CD8-positive, alpha-beta memory T cell (primary cell): ENCODE results near the gene TGFB2. TPM values are rescaled to one million over a fixed set of nuclear protein-coding genes. Genes with fewer than 3 reads are reported as not detected.

Experiments used
- CTCF ChIA-PET: fragments of 350-600 bp; sonication (Branson Sonifier 250); formaldehyde crosslinking; loops from one replicate; lab custom pipeline; 2021; ENCODE audit warnings: antibody characterized with exemption; lab: Charles Lee
- POLR2A ChIA-PET: fragments of 350-600 bp; sonication (Branson Sonifier 250); formaldehyde crosslinking; loops from one replicate; lab custom pipeline; 2021; ENCODE audit warnings: antibody characterized with exemption; lab: Charles Lee
- DNase-seq, 5 donors: peaks; one replicate each; pipeline versions ENCODE4 v3.0.0 to v3.0.0-alpha.2; 2020 to 2022; ENCODE audit warnings: mixed read lengths in 1 of 5
- H3K27ac ChIP-seq: one replicate; pipeline ENCODE4 v1.7.0; 2013; ENCODE audit warnings: low read depth, mild to moderate bottlenecking, low read length, moderate library complexity
- H3K27me3 ChIP-seq: 2 replicates; pipeline ENCODE4 v1.7.0; 2013; ENCODE audit warnings: low read length, mild to moderate bottlenecking; ENCODE audit not compliant: insufficient read depth, poor library complexity, severe bottlenecking
- H3K36me3 ChIP-seq: 2 replicates; pipeline ENCODE4 v1.7.0; 2013; ENCODE audit warnings: mild to moderate bottlenecking, low read length, moderate library complexity; ENCODE audit not compliant: insufficient read depth
- H3K4me1 ChIP-seq: 2 replicates; pipeline ENCODE4 v1.7.0; 2013; ENCODE audit warnings: mild to moderate bottlenecking, low read length, moderate library complexity; ENCODE audit not compliant: insufficient read depth
- H3K4me3 ChIP-seq: 2 replicates; pipeline ENCODE4 v1.7.0; 2013; ENCODE audit warnings: mild to moderate bottlenecking, low read length
- H3K9me3 ChIP-seq: 2 replicates; pipeline ENCODE4 v1.7.0; 2013; ENCODE audit warnings: mild to moderate bottlenecking, low read length
- H3K27ac Mint-ChIP-seq, 8 donors: one replicate each; pipeline ENCODE4 v1.8.0; 2020 to 2021; ENCODE audit warnings: mixed read lengths in 8 of 8, mild to moderate bottlenecking in 6 of 8, inconsistent platforms in 3 of 8, moderate library complexity in 3 of 8
- H3K27me3 Mint-ChIP-seq, 2 donors: one replicate each; pipeline ENCODE4 v1.8.0; 2020 to 2021; ENCODE audit warnings: mixed read lengths in 2 of 2, mild to moderate bottlenecking in 1 of 2, moderate library complexity in 1 of 2
- H3K36me3 Mint-ChIP-seq, 3 donors: one replicate each; pipeline ENCODE4 v1.8.0; 2020 to 2021; ENCODE audit warnings: mixed read lengths in 3 of 3, inconsistent platforms in 1 of 3, mild to moderate bottlenecking in 1 of 3
- H3K4me1 Mint-ChIP-seq, 3 donors: one replicate each; pipeline ENCODE4 v1.8.0; 2020 to 2021; ENCODE audit warnings: mixed read lengths in 3 of 3, inconsistent platforms in 1 of 3, mild to moderate bottlenecking in 1 of 3
- H3K4me3 Mint-ChIP-seq, 7 donors: one replicate each; pipeline ENCODE4 v1.8.0; 2020 to 2021; ENCODE audit warnings: mixed read lengths in 7 of 7, mild to moderate bottlenecking in 6 of 7, moderate library complexity in 4 of 7, inconsistent platforms in 2 of 7
- H3K9me3 Mint-ChIP-seq, 5 donors: one replicate each; pipeline ENCODE4 v1.8.0; 2020 to 2022; ENCODE audit warnings: mixed read lengths in 5 of 5, mild to moderate bottlenecking in 3 of 5, moderate library complexity in 2 of 5, inconsistent platforms in 1 of 5
- polyA plus RNA-seq: library from polyadenylated mRNA; unstranded; fragments of 300-500 nt; fragmentation: Illumina TruSeq; gene quantifications from one replicate; pipeline ENCODE4 v1.2.3, GENCODE V29; 2021
- total RNA-seq, 2 experiments: library from RNA; stranded (reverse); gene quantifications; one replicate each; pipeline ENCODE4 v1.2.3, GENCODE V29; 2021

The TGFB2 gene
- not detected for total RNA-seq
- not detected for polyA plus RNA-seq

DNA sequence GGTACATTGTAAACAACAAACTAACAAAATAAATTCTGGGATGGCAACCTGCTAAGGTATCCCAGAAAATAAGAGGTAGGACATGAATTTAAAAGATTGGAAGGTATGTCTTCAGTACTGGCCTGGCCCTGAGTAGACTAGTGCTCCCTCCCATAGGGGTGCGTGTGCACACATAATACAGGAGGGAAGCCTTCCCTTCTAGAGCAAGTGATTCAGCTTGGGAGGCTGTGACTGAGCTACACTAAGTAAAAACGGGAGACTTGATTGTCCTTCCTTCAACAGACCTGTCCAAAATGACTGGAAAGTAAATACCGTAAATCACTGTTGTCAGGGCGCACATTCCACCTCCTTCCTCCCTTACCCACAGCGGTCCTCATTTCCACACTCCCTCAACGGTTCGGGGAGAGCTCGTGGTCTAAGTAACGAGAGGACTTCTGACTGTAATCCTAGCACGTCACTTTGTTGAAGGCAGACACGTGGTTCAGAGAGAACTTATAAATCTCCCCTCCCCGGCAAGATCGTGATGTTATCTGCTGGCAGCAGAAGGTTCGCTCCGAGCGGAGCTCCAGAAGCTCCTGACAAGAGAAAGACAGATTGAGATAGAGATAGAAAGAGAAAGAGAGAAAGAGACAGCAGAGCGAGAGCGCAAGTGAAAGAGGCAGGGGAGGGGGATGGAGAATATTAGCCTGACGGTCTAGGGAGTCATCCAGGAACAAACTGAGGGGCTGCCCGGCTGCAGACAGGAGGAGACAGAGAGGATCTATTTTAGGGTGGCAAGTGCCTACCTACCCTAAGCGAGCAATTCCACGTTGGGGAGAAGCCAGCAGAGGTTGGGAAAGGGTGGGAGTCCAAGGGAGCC, at the start of gene TGFB2:
Gene TGFB2, plus strand, starts transcription at position 523 of the 859 bp plus-strand sequence. CDS start 1,366 bp downstream, outside the sequence.
- Mint-ChIP-seq H3K4me3 (no peak within 1 kb of the TSS), H3K27ac (peak within 1 kb of the TSS in 7 of 8 donors; percentile 5 to 76 (median 40)), H3K36me3 (peaks cover 0 to 5% (median 4%) of the 10 kb centered on the region in 3 donors), H3K27me3 (peaks cover 5 to 25% of the 10 kb centered on the region in 2 donors), H3K9me3 (no peaks in the 10 kb centered on the region), H3K4me1 (peaks cover 21 to 37% (median 22%) of the 10 kb centered on the region in 3 donors)
- ChIA-PET CTCF (no interaction called here), POLR2A (no interaction called here)
- H3K4me3 ChIP-seq: peak within 1 kb of the TSS; percentile 61
- DNase-seq: no peak
- H3K4me1 ChIP-seq: peaks cover 26% of the 10 kb centered on the region
- no peaks in the 10 kb centered on the region for H3K36me3 ChIP-seq
- no peak within 1 kb of the TSS for H3K27ac ChIP-seq
- no peaks in the 10 kb centered on the region for H3K9me3 ChIP-seq
- peaks cover 5% of the 10 kb centered on the region for H3K27me3 ChIP-seq

DNA sequence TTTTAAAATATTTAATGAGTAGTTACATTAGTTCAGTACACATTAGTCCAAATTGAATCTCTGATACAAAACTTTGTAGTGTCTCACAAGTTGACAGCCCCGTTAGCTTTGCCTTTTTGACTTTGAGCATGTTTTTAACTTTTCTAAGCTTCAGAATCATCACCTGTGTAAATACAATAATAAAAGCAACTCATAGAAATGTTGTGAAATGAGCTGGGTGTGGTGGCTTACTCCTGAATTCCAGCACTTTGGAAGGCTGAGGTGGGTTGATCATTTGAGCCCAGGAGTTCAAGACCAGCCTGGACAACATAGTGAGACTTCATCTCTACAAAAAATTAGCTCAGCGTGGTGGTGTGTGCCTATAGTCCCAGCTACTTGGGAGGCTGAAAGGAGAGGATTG, 49.0 kb upstream of the TGFB2 start:
- Histone ChIP-seq H3K36me3 (peaks cover 4% of the 10 kb centered on the region), H3K27me3 (no peaks in the 10 kb centered on the region), H3K9me3 (no peaks in the 10 kb centered on the region), H3K27ac (no peak overlapping the region), H3K4me1 (no peaks in the 10 kb centered on the region), H3K4me3 (no peak overlapping the region)
- ChIA-PET POLR2A (no interaction called here), CTCF (no interaction called here)
- no peak overlapping the region for H3K4me3 Mint-ChIP-seq
- no peaks in the 10 kb centered on the region for H3K9me3 Mint-ChIP-seq
- no peak for DNase-seq
- H3K4me1 Mint-ChIP-seq: peaks cover 18 to 37% (median 22%) of the 10 kb centered on the region in 3 donors
- no peak overlapping the region for H3K27ac Mint-ChIP-seq
- peaks cover 0 to 42% (median 3%) of the 10 kb centered on the region in 3 donors for H3K36me3 Mint-ChIP-seq
- no peaks in the 10 kb centered on the region for H3K27me3 Mint-ChIP-seq

DNA sequence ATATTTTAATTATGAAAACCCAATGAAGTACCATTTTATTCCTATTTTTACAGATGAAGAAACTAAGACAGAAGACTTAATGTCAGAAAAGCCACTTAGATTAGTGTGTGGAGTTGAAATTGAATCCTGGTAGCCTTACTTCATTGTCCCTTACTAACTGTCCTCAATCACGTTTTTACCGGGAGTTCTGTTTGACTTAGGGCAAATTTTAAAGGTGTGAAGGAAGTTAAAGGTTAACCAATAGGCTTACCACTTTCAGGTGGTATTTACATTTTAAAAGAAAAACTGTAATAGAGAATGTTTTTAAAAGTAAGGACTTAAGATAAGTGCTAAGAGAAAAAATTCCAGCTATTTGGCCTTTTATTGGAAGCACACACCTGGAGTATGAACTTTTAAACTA, 47.7 kb upstream of the TGFB2 start:
- ChIA-PET CTCF (no interaction called here), POLR2A (no interaction called here)
- peaks cover 0 to 52% (median 11%) of the 10 kb centered on the region in 3 donors for H3K36me3 Mint-ChIP-seq
- no peak overlapping the region for H3K4me3 Mint-ChIP-seq
- H3K9me3 Mint-ChIP-seq: no peaks in the 10 kb centered on the region
- no peaks in the 10 kb centered on the region for H3K9me3 ChIP-seq
- H3K27me3 ChIP-seq: no peaks in the 10 kb centered on the region
- H3K36me3 ChIP-seq: peaks cover 4% of the 10 kb centered on the region
- peaks cover 18 to 45% (median 28%) of the 10 kb centered on the region in 3 donors for H3K4me1 Mint-ChIP-seq
- peak overlapping the region in 1 of 8 donors; percentile 66 for H3K27ac Mint-ChIP-seq
- DNase-seq: no peak
- H3K4me1 ChIP-seq: no peaks in the 10 kb centered on the region
- H3K4me3 ChIP-seq: no peak overlapping the region
- no peaks in the 10 kb centered on the region for H3K27me3 Mint-ChIP-seq
- no peak overlapping the region for H3K27ac ChIP-seq

DNA sequence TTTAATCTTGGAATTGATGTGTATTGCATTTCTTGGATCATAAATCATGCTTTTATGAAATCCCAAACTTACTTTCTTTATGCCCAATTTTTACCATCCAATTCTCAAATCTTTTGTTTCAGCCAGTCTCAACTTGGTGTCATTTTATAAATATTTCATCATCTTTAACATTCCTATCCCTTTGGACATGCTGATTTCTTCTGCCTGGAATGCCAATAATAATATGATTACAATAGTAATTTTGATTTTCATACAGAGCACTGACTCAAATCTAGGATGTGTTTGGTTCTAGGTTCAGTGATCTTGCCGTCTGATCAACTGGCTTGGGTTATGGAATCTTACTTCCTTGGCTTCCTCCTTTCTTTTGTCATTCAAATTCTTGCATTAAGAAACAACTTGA, 47.3 kb upstream of the TGFB2 start:
- no peak for DNase-seq
- H3K36me3 ChIP-seq: peaks cover 4% of the 10 kb centered on the region
- CTCF ChIA-PET: no interaction called here
- no peak overlapping the region for H3K4me3 ChIP-seq
- Mint-ChIP-seq H3K4me1 (peaks cover 18 to 44% (median 26%) of the 10 kb centered on the region in 3 donors), H3K9me3 (no peaks in the 10 kb centered on the region), H3K27ac (peak overlapping the region in 2 of 8 donors; percentile 51 to 67), H3K4me3 (no peak overlapping the region), H3K27me3 (no peaks in the 10 kb centered on the region), H3K36me3 (peaks cover 0 to 53% (median 11%) of the 10 kb centered on the region in 3 donors)
- no peaks in the 10 kb centered on the region for H3K9me3 ChIP-seq
- no peak overlapping the region for H3K27ac ChIP-seq
- POLR2A ChIA-PET: no interaction called here
- H3K4me1 ChIP-seq: no peaks in the 10 kb centered on the region
- no peaks in the 10 kb centered on the region for H3K27me3 ChIP-seq

DNA sequence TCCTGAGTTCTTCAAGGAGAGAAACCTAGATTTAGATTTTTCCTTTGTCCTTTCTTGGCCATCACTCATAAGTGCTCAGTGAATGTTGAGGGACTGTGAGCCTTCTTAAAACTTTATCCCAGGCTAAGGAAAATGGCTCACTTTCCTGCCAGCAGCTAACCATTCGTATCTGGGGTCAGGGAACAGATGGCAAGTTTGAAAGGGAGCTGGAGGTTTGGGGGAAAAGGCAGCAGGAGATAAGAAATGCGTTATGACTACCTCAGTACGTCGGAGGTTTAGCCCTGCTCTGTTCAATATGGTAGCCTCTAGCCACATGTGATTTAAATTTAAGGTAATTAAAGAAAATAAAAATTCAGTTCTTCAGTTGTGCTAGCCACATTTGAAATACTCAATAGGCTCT, 46.7 kb upstream of the TGFB2 start:
- Histone ChIP-seq H3K4me1 (no peaks in the 10 kb centered on the region), H3K27me3 (no peaks in the 10 kb centered on the region), H3K27ac (no peak overlapping the region), H3K4me3 (no peak overlapping the region), H3K9me3 (no peaks in the 10 kb centered on the region), H3K36me3 (peaks cover 4% of the 10 kb centered on the region)
- peak overlapping the region in 2 of 8 donors; percentile 51 to 67 for H3K27ac Mint-ChIP-seq
- H3K36me3 Mint-ChIP-seq: peaks cover 0 to 57% (median 11%) of the 10 kb centered on the region in 3 donors
- CTCF ChIA-PET: no interaction called here
- no peaks in the 10 kb centered on the region for H3K9me3 Mint-ChIP-seq
- H3K4me3 Mint-ChIP-seq: no peak overlapping the region
- no peak for DNase-seq
- H3K27me3 Mint-ChIP-seq: no peaks in the 10 kb centered on the region
- POLR2A ChIA-PET: no interaction called here
- peaks cover 18 to 44% (median 26%) of the 10 kb centered on the region in 3 donors for H3K4me1 Mint-ChIP-seq

DNA sequence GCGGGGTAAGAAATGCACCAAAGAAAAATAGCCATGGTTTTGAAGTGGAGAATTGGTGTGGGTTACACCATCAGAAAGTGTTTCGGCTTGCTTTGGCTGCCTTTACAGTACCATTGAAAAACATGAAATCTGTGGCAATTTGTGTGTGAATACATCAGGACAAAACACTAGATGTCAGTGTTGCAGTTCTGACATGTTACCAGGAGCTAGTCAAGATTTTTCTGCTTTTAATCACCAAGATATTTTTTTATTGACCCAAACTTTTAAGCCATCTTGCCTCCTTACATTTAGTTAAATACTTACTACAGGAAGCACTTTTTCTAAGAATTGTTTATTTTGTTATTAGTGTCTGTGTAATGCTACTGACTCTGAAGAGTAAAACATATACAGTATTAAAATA, 45.7 kb upstream of the TGFB2 start:
- CTCF ChIA-PET: no interaction called here
- H3K9me3 ChIP-seq: no peaks in the 10 kb centered on the region

DNA sequence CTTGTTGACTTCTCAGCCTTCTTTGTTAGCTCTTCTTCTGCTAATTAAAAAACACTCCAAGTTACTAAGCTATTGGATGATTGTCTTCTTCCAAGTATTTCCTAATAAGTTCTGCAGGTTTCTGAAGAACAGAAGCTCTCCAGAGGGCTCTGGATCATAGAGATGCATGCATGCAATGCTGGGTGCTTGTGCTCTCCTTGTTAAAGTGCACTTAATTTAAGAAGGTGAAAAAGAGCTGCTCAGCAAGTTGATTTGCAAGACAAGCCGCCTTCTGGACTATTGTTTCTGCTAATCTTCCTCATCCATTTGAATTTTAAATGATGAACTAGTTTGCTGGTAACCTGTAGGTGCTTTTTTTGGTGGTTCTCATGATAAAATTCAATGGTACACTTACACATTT, 43.9 kb upstream of the TGFB2 start:
- H3K27ac ChIP-seq: no peak overlapping the region
- DNase-seq: no peak
- H3K4me1 Mint-ChIP-seq: peaks cover 18 to 44% (median 24%) of the 10 kb centered on the region in 3 donors
- no peak overlapping the region for H3K4me3 ChIP-seq
- no peaks in the 10 kb centered on the region for H3K9me3 ChIP-seq
- H3K36me3 Mint-ChIP-seq: peaks cover 0 to 57% (median 19%) of the 10 kb centered on the region in 3 donors
- no peaks in the 10 kb centered on the region for H3K27me3 ChIP-seq
- CTCF ChIA-PET: no interaction called here
- H3K27me3 Mint-ChIP-seq: no peaks in the 10 kb centered on the region
- H3K4me1 ChIP-seq: no peaks in the 10 kb centered on the region
- POLR2A ChIA-PET: no interaction called here
- no peak overlapping the region for H3K4me3 Mint-ChIP-seq
- no peak overlapping the region for H3K27ac Mint-ChIP-seq
- H3K9me3 Mint-ChIP-seq: no peaks in the 10 kb centered on the region
- H3K36me3 ChIP-seq: peaks cover 15% of the 10 kb centered on the region

More for the DNA sequence above, 45.7 kb upstream of the TGFB2 start:
- Histone ChIP-seq H3K27ac (no peak overlapping the region), H3K36me3 (peaks cover 4% of the 10 kb centered on the region), H3K27me3 (no peaks in the 10 kb centered on the region), H3K4me1 (no peaks in the 10 kb centered on the region), H3K4me3 (no peak overlapping the region)
- Mint-ChIP-seq H3K9me3 (no peaks in the 10 kb centered on the region), H3K27me3 (no peaks in the 10 kb centered on the region), H3K4me3 (no peak overlapping the region), H3K27ac (peak overlapping the region in 1 of 8 donors; percentile 24), H3K36me3 (peaks cover 0 to 55% (median 13%) of the 10 kb centered on the region in 3 donors), H3K4me1 (peaks cover 18 to 44% (median 24%) of the 10 kb centered on the region in 3 donors)
- POLR2A ChIA-PET: no interaction called here
- DNase-seq: no peak

DNA sequence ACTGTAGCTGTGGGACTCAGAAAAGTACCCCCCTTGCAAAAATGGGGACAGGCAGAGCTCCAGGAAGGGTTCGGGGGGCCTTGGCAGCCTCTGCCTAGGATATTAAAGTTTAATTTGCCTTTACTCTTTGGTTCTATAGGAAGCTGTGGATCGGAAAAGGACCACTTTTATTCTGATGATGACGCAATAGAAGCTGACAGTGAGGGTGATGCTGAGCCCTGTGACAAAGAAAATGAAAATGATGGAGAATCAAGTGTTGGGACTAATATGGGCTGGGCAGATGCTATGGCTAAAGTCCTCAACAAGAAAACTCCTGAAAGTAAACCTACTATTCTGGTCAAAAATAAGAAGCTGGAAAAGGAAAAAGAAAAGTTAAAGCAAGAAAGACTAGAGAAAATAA, 43.0 kb upstream of the TGFB2 start:
- no peak overlapping the region for H3K4me3 Mint-ChIP-seq
- H3K27ac Mint-ChIP-seq: peak overlapping the region in 3 of 8 donors; percentile 12 to 29 (median 20)
- no peak overlapping the region for H3K4me3 ChIP-seq
- no peaks in the 10 kb centered on the region for H3K27me3 ChIP-seq
- H3K4me1 Mint-ChIP-seq: peaks cover 18 to 38% (median 20%) of the 10 kb centered on the region in 3 donors
- H3K4me1 ChIP-seq: no peaks in the 10 kb centered on the region
- H3K9me3 Mint-ChIP-seq: no peaks in the 10 kb centered on the region
- peaks cover 10% of the 10 kb centered on the region for H3K36me3 ChIP-seq
- ChIA-PET CTCF (no interaction called here), POLR2A (no interaction called here)
- H3K36me3 Mint-ChIP-seq: peaks cover 0 to 54% (median 19%) of the 10 kb centered on the region in 3 donors
- H3K27me3 Mint-ChIP-seq: no peaks in the 10 kb centered on the region
- H3K27ac ChIP-seq: no peak overlapping the region
- no peak for DNase-seq
- no peaks in the 10 kb centered on the region for H3K9me3 ChIP-seq
